RWPE1 (cell line): ENCODE data around the gene ALDH3B1.

Experiments
- CTCF ChIA-PET: fragments of 350-600 bp; sonication (Branson Sonifier 250); formaldehyde crosslinking; extraction: SDS; loops from one replicate; lab custom pipeline; 2021; lab: Yijun Ruan, JAX
- POLR2A ChIA-PET: fragments of 400-600 bp; formaldehyde crosslinking; extraction: SDS; loops from one replicate; lab custom pipeline; 2020; ENCODE audit warnings: antibody characterized with exemption; ENCODE audit not compliant: low non-redundant PET; lab: Yijun Ruan, JAX
- DNase-seq: peaks from one replicate; pipeline ENCODE4 v3.0.0; 2012; ENCODE audit warnings: low spot score
- H3K27ac ChIP-seq: fragments of 450-650 bp; 2 replicates; pipeline ENCODE4 v1.5.1; 2017
- TF ChIP-seq, protein P1 (sequence below): fragments of 450-650 bp; conservative IDR thresholded peaks from 2 replicates; pipeline ENCODE4 v1.5.1; 2017; ENCODE audit warnings: low read depth, mild to moderate bottlenecking

The ALDH3B1 gene

GRCh38 chr11:67998150-67999045 is 11.7 kb upstream of the ALDH3B1 start:
- CTCF ChIA-PET = interaction anchor here (1.0 to 1.1 kb wide), 2 partner anchors 23 to 210 kb away, joined by 3 to 4 read pairs; no protein-coding TSS in a partner anchor
- POLR2A ChIA-PET = no interaction called here
- TF ChIP-seq, protein P1, sequence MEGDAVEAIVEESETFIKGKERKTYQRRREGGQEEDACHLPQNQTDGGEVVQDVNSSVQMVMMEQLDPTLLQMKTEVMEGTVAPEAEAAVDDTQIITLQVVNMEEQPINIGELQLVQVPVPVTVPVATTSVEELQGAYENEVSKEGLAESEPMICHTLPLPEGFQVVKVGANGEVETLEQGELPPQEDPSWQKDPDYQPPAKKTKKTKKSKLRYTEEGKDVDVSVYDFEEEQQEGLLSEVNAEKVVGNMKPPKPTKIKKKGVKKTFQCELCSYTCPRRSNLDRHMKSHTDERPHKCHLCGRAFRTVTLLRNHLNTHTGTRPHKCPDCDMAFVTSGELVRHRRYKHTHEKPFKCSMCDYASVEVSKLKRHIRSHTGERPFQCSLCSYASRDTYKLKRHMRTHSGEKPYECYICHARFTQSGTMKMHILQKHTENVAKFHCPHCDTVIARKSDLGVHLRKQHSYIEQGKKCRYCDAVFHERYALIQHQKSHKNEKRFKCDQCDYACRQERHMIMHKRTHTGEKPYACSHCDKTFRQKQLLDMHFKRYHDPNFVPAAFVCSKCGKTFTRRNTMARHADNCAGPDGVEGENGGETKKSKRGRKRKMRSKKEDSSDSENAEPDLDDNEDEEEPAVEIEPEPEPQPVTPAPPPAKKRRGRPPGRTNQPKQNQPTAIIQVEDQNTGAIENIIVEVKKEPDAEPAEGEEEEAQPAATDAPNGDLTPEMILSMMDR = no peak
- no peak for DNase-seq
- H3K27ac ChIP-seq = peak overlapping the region; percentile 16

- POLR2A ChIA-PET = no interaction called here
- DNase-seq = no peak
Observed at GRCh38 chr11:67999201-67999629, 10.9 kb upstream of the ALDH3B1 start.

DNA sequence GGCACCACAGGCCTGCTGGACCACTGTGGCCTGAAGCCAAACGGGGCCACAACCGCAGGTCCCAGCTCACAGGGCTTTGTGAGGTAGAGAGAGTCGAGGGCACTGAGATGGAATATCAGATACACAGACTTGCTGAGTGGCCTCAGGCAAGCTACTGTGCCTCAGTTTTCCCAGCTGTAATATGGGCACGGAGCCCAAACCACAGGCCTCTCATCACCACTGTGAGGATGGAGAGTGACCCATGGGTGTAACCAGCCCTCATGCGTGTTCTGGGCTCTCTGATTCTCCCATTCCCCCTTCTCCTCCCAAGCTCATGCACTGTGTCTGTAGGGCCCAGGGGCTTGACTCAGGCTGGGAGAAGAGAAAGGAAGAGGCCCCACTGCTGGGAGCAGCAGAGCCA is 10.4 kb upstream of the ALDH3B1 start:
- no peak overlapping the region; the same call in 1 of the 2 replicates for H3K27ac ChIP-seq
- ChIA-PET CTCF (interaction anchor here (1.0 kb wide), 1 partner anchor 22 kb away, joined by 4 read pairs; no protein-coding TSS in a partner anchor), POLR2A (no interaction called here)
- TF ChIP-seq, protein P1 = no peak
- DNase-seq = no peak

More at GRCh38 chr11:67999201-67999629, 10.9 kb upstream of the ALDH3B1 start:
- CTCF ChIA-PET = interaction anchor here (1.0 to 1.1 kb wide), 2 partner anchors 23 to 209 kb away, joined by 3 to 4 read pairs; no protein-coding TSS in a partner anchor
- TF ChIP-seq, protein P1 = no peak
- no peak overlapping the region for H3K27ac ChIP-seq

DNA sequence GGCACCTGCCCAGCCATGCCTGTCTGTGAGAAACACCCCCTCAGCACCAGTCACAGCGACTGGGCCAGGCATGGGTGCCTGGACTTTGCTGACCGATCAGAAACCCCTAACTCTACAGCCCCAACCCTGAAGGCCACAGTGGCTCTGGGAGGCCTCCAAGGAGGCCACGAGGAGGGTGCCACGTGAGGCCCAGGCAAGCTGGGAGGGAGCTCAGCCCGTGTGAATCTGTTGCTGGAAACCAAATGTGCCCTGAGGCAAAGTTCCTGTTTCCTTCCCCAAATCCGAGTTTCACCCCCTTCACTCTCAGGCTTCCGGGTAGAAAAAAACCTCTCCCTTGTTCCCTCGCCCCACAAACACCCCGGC is 7.6 kb upstream of the ALDH3B1 start:
- TF ChIP-seq, protein P1 = no peak
- ChIA-PET CTCF (interaction anchor here (1.5 kb wide), 1 partner anchor 47 kb away, joined by 6 read pairs; no protein-coding TSS in a partner anchor), POLR2A (no interaction called here)
- H3K27ac ChIP-seq = peak overlapping the region; percentile 61
- DNase-seq = no peak

- ChIA-PET POLR2A (no interaction called here), CTCF (interaction anchor here (0.7 to 1.5 kb wide), 3 partner anchors 17 to 48 kb away, joined by 3 to 6 read pairs (median 4); no protein-coding TSS in a partner anchor)
- peak overlapping the region; percentile 61 for H3K27ac ChIP-seq
- TF ChIP-seq, protein P1 = no peak
- no peak for DNase-seq
Observed at GRCh38 chr11:68002938-68003845, 6.9 kb upstream of the ALDH3B1 start.
